Hematopoietic multipotent progenitor cell treated with erythropoietin and hydrocortisone succinate and interleukin-3 and kit ligand, for 6 days (in vitro differentiated cells): Measurements from ENCODE around the gene GATAD2B.

Experiments
- DNase-seq: peaks from one replicate; pipeline ENCODE4 v3.0.0-alpha.2; 2015

Gene GATAD2B

GRCh38 chr1:153922972-153923925 lies at the start of gene GATAD2B:
Gene GATAD2B (minus strand): TSS chr1:153922972. CDS start chr1:153828347, 94,625 bp downstream.
- peak; percentile 100 for DNase-seq

GRCh38 chr1:153970346-153970745 lies 47.6 kb upstream of the GATAD2B start:
- no peak for DNase-seq

GRCh38 chr1:153968972-153969371 lies 46.2 kb upstream of the GATAD2B start:
- DNase-seq, result no peak

GRCh38 chr1:153968408-153968807 lies 45.6 kb upstream of the GATAD2B start:
- no peak for DNase-seq

GRCh38 chr1:153968000-153968363 lies 45.2 kb upstream of the GATAD2B start:
- peak; percentile 59 for DNase-seq

- peak; percentile 99 for DNase-seq
Measured at GRCh38 chr1:153967107-153967999, 44.6 kb upstream of the GATAD2B start, which contains the start of gene CREB3L4. Gene CREB3L4 (plus strand): TSS chr1:153967902. CDS start chr1:153968526, 624 bp downstream.

GRCh38 chr1:153963850-153964331 lies 41.1 kb upstream of the GATAD2B start:
- peak; percentile 57 for DNase-seq

GRCh38 chr1:153963030-153963849 lies 40.5 kb upstream of the GATAD2B start, which contains the start of gene SLC39A1:
Gene SLC39A1 (minus strand): TSS chr1:153963537. CDS start chr1:153962715, 822 bp downstream.
- peak; percentile 98 for DNase-seq

- DNase-seq, result peak; percentile 40
Measured at GRCh38 chr1:153962088-153963029, 39.6 kb upstream of the GATAD2B start.

GRCh38 chr1:153961421-153961820 lies 38.6 kb upstream of the GATAD2B start:
- no peak for DNase-seq

GRCh38 chr1:153960206-153960605 lies 37.4 kb upstream of the GATAD2B start:
- DNase-seq, result no peak

GRCh38 chr1:153959454-153959853 lies 36.7 kb upstream of the GATAD2B start:
- DNase-seq, result peak; percentile 33

GRCh38 chr1:153958961-153959260 lies 36.1 kb upstream of the GATAD2B start:
- DNase-seq, result no peak

- peak; percentile 100 for DNase-seq
Measured at GRCh38 chr1:153958111-153958960, 35.6 kb upstream of the GATAD2B start, which contains the start of gene CRTC2. Gene CRTC2 (minus strand): TSS chr1:153958612. CDS start chr1:153958497, 115 bp downstream.

- no peak for DNase-seq
Measured at GRCh38 chr1:153957744-153958110, 35.0 kb upstream of the GATAD2B start.

- no peak for DNase-seq
Measured at GRCh38 chr1:153956997-153957715, 34.4 kb upstream of the GATAD2B start.

GRCh38 chr1:153954826-153955225 lies 32.1 kb upstream of the GATAD2B start:
- no peak for DNase-seq

GRCh38 chr1:153953859-153954365 lies 31.1 kb upstream of the GATAD2B start:
- no peak for DNase-seq

GRCh38 chr1:153951801-153952200 lies 29.0 kb upstream of the GATAD2B start:
- no peak for DNase-seq
